ENCODE data around the gene CCL17.

CCL17 gene

GRCh38 chr16:57464523-57464922 lies 60.0 kb downstream of the CCL17 start:
- Histone ChIP-seq H3K4me1 (ENCODE audit: control extremely low read depth in 1 of 4, control insufficient read depth in 4 of 4, insufficient read depth in 4 of 4, low read length in 3 of 4) (peaks cover 3 to 11% (median 10%) of the 10 kb centered on the region in 4 experiments), H3K9me3 (ENCODE audit: control extremely low read depth in 1 of 5, control insufficient read depth in 4 of 5, insufficient read depth in 2 of 5, low read depth in 1 of 5, low read length in 4 of 5) (no peaks in the 10 kb centered on the region), H3K4me3 (ENCODE audit: control insufficient read depth in 1 of 7, extremely low read depth in 1 of 7, insufficient read depth in 4 of 7, low read depth in 2 of 7, low read length in 6 of 7) (no peak overlapping the region), H3K36me3 (ENCODE audit: control insufficient read depth in 4 of 4, insufficient read depth in 4 of 4, low read length in 3 of 4) (peaks cover 11 to 71% (median 51%) of the 10 kb centered on the region in 4 experiments), H3K27ac (ENCODE audit: insufficient read depth in 1 of 2, low read depth in 1 of 2, low read length in 2 of 2, poor library complexity in 1 of 2, severe bottlenecking in 2 of 2) (no peak overlapping the region), H3K27me3 (replicated peaks in 2 of 5; ENCODE audit: control insufficient read depth in 4 of 5, insufficient read depth in 5 of 5, low read length in 4 of 5) (no peaks in the 10 kb centered on the region)
- POLR2A ChIA-PET, result interaction anchor here (0.5 kb wide), 1 partner anchor 67 kb away, joined by 4 read pairs; no protein-coding TSS in a partner anchor
- no CpG with 5 or more reads among the region's 2 CpGs for WGBS (ENCODE audit: insufficient coverage)
- DNase-seq, result no peak
- CTCF ChIA-PET, result interaction anchor here (1.1 to 4.6 kb wide), 4 partner anchors 8 to 54 kb away, joined by 3 to 35 read pairs (median 4); no protein-coding TSS in a partner anchor
